ENCODE measurements around the gene RPTOR. TPM values are rescaled to one million over a fixed set of nuclear protein-coding genes. Genes with fewer than 3 reads are reported as not detected.

The RPTOR gene
- total and polyA plus RNA-seq, 10 of the 15 experiments (the other 5 are each of a cell fraction or from before 2014, with no cell fraction given), result 0.18 to 32.1 (median 7.8) TPM

- TF ChIP-seq E4F1 (IDR thresholded peaks at IDR 0.05; ENCODE audit: borderline replicate concordance, partially characterized antibody), result no peak
- no peak for TF ChIP-seq NKRF (conservative IDR thresholded peaks at IDR 0.05)
Observed at GRCh38 chr17:80795754-80796153, 251.1 kb downstream of the RPTOR start (continued).

- DNase-seq (ENCODE audit: low read depth, low spot score) (no peak), FAIRE-seq (no peak), ATAC-seq (no peak)
- H3K4me2 ChIP-seq (ENCODE audit: control insufficient read depth, insufficient read depth), result no peak overlapping the region
- intact Hi-C loops (cut with micrococcal nuclease; ENCODE audit: unreplicated experiment) (no loop called here), in situ Hi-C loops (cut with MboI) (no loop called here)
- ChIA-PET CTCF (no interaction called here), POLR2A (no interaction called here), RAD21 (ENCODE audit: unreplicated experiment) (no interaction called here), SMC1A (ENCODE audit: uncharacterized antibody, unreplicated experiment) (no interaction called here)
- H3K9me3 ChIP-seq (replicated peaks; ENCODE audit: control insufficient read depth, insufficient read depth, low read length), result no peaks in the 10 kb centered on the region
- H3K4me3 ChIP-seq, result no peak overlapping the region
- H3K79me2 ChIP-seq (ENCODE audit: control insufficient read depth, insufficient read depth, low read length), result no peaks in the 10 kb centered on the region
- BruUV-seq (replicated peaks), result no TSS peak
- 87% methylated on average over 9 of the region's 9 CpGs for WGBS (ENCODE audit: insufficient coverage, insufficient replicate concordance, low lambda C conversion rate, missing lambda C conversion rate)
- H4K20me1 ChIP-seq (ENCODE audit: control insufficient read depth, insufficient read depth), result no peaks in the 10 kb centered on the region
- H2AFZ ChIP-seq (ENCODE audit: control insufficient read depth, low read depth, low read length), result no peak overlapping the region
- H3K36me3 ChIP-seq (ENCODE audit: control insufficient read depth in 2 of 2, insufficient read depth in 2 of 2, low read length in 1 of 2), result peaks cover 4 to 7% of the 10 kb centered on the region in 2 experiments; a peak in 3 of 4 replicates
- H3K27me3 ChIP-seq (replicated peaks in 1 of 2; ENCODE audit: control insufficient read depth in 2 of 2, insufficient read depth in 2 of 2, low read length in 1 of 2), result no peaks in the 10 kb centered on the region
- H3K27ac ChIP-seq (ENCODE audit: control insufficient read depth, insufficient read depth), result no peak overlapping the region
- H3K9ac ChIP-seq (ENCODE audit: control insufficient read depth, insufficient read depth, low read length), result no peak overlapping the region
- H3K4me1 ChIP-seq (ENCODE audit: control insufficient read depth, insufficient read depth, low read length), result peaks cover 8% of the 10 kb centered on the region
- TF ChIP-seq ETV6 (conservative IDR thresholded peaks at IDR 0.05 in 1 of 2, IDR thresholded peaks at IDR 0.05 in 1 of 2; ENCODE audit: borderline replicate concordance in 1 of 2, low read depth in 1 of 2), result no peak
- no peak for TF ChIP-seq SUZ12 (IDR thresholded peaks at IDR 0.05; ENCODE audit: unreplicated experiment)
- TF ChIP-seq KDM1A (IDR thresholded peaks at IDR 0.05; ENCODE audit: borderline replicate concordance), result no peak
- TF ChIP-seq MYC (IDR thresholded peaks at IDR 0.05; ENCODE audit: insufficient read depth, insufficient read length, insufficient replicate concordance, low read length, severe bottlenecking), result no peak
- no peak for TF ChIP-seq CUX1 (IDR thresholded peaks at IDR 0.05; ENCODE audit: insufficient replicate concordance, low read depth, low read length)
- TF ChIP-seq PAX8 (IDR thresholded peaks at IDR 0.05), result no peak
- TF ChIP-seq YBX1 (IDR thresholded peaks at IDR 0.05), result no peak
- no peak for TF ChIP-seq POLR2AphosphoS5 (IDR thresholded peaks at IDR 0.05; ENCODE audit: low read length)
- TF ChIP-seq ATF3 (IDR thresholded peaks at IDR 0.05; ENCODE audit: borderline replicate concordance, extremely low read depth, low read depth, low read length), result no peak
- TF ChIP-seq CEBPB (IDR thresholded peaks at IDR 0.05; ENCODE audit: borderline replicate concordance in 1 of 2, low read depth in 2 of 2, low read length in 2 of 2), result no peak
Observed at GRCh38 chr17:80796430-80796861, 251.8 kb downstream of the RPTOR start.
